Measurements from ENCODE around the gene HSBP1.
A peak's percentile ranks its signal among the peaks of the same experiment; 100 is the strongest.

HSBP1 gene

GRCh38 chr16:83807710-83808572 is at the start of gene HSBP1:
Gene HSBP1 (plus strand): TSS chr16:83807978. CDS start chr16:83808077, 99 bp downstream.
- peak; percentile 92 for DNase-seq

GRCh38 chr16:83762141-83762991 is 45.4 kb upstream of the HSBP1 start:
- DNase-seq, result no peak

GRCh38 chr16:83762992-83763358 is 44.8 kb upstream of the HSBP1 start:
- DNase-seq, result no peak

- no peak for DNase-seq
Measured at GRCh38 chr16:83768986-83769385, 38.8 kb upstream of the HSBP1 start.

GRCh38 chr16:83769397-83770008 is 38.3 kb upstream of the HSBP1 start:
- no peak for DNase-seq

- DNase-seq, result no peak
Measured at GRCh38 chr16:83771306-83771942, 36.4 kb upstream of the HSBP1 start.

GRCh38 chr16:83772806-83773205 is 35.0 kb upstream of the HSBP1 start:
- DNase-seq, result no peak

GRCh38 chr16:83774066-83774465 is 33.7 kb upstream of the HSBP1 start:
- no peak for DNase-seq

- DNase-seq, result no peak
Measured at GRCh38 chr16:83776944-83777343, 30.8 kb upstream of the HSBP1 start.

- DNase-seq, result peak; percentile 63
Measured at GRCh38 chr16:83779886-83780285, 27.9 kb upstream of the HSBP1 start.

- no peak for DNase-seq
Measured at GRCh38 chr16:83785455-83785854, 22.3 kb upstream of the HSBP1 start.

- no peak for DNase-seq
Measured at GRCh38 chr16:83789642-83790401, 18.0 kb upstream of the HSBP1 start.

- no peak for DNase-seq
Measured at GRCh38 chr16:83791916-83792315, 15.9 kb upstream of the HSBP1 start.

- no peak for DNase-seq
Measured at GRCh38 chr16:83792391-83792790, 15.4 kb upstream of the HSBP1 start.

- no peak for DNase-seq
Measured at GRCh38 chr16:83793179-83793578, 14.6 kb upstream of the HSBP1 start.

- DNase-seq, result no peak
Measured at GRCh38 chr16:83794860-83795554, 12.8 kb upstream of the HSBP1 start.

- DNase-seq, result no peak
Measured at GRCh38 chr16:83797013-83797412, 10.8 kb upstream of the HSBP1 start.

- no peak for DNase-seq
Measured at GRCh38 chr16:83799336-83799735, 8.4 kb upstream of the HSBP1 start.

GRCh38 chr16:83802135-83802534 is 5.6 kb upstream of the HSBP1 start:
- DNase-seq, result peak; percentile 87

- DNase-seq, result no peak
Measured at GRCh38 chr16:83802554-83803205, 5.1 kb upstream of the HSBP1 start.

GRCh38 chr16:83803811-83804210 is 4.0 kb upstream of the HSBP1 start:
- DNase-seq, result no peak

Measured in fibroblast of skin of right biceps (primary cell).